ENCODE results near the gene ASIC4. TPM values are rescaled to one million over a fixed set of nuclear protein-coding genes. Genes with fewer than 3 reads are reported as not detected.
A peak's percentile ranks its signal among the peaks of the same experiment; 100 is the strongest.

The ASIC4 gene
- total and polyA plus RNA-seq, 2 of the 8 experiments (the other 6 are each of a cell fraction or from before 2014, with no cell fraction given), result 0.12 to 0.22 TPM

GRCh38 chr2:219560893-219561178 is 46.6 kb downstream of the ASIC4 start:
- H2BK120ac ChIP-seq (replicated peaks; ENCODE audit: low read depth, low read length), result peak overlapping the region; percentile 65
- TF ChIP-seq ATF3 (IDR thresholded peaks at IDR 0.05; ENCODE audit: insufficient read depth, low read depth, low read length), result no peak
- peaks cover 0 to 1% of the 10 kb centered on the region in 2 experiments for H4K20me1 ChIP-seq (replicated peaks in 1 of 2; ENCODE audit: control insufficient read depth in 1 of 2, insufficient read depth in 2 of 2, low read length in 2 of 2)
- no peak overlapping the region for H4K5ac ChIP-seq (ENCODE audit: insufficient read length, low read depth, low read length)
- 0 out of 2 replicates have a peak, but pooled peaks cover 2% of the 10 kb centered on the region for H3K79me1 ChIP-seq (ENCODE audit: low read depth, low read length)
- no peak for DNase-seq (ENCODE audit: low read depth in 1 of 2, low spot score in 2 of 2)
- 89% methylated on average over 3 of the region's 3 CpGs; no CpG with 5 or more reads in 1 of the 2 experiments for WGBS, 2 experiments (ENCODE audit: extremely low coverage in 1 of 2, insufficient coverage in 1 of 2, insufficient read length in 1 of 2, insufficient replicate concordance in 2 of 2, low coverage in 1 of 2, low lambda C conversion rate in 2 of 2, missing lambda C conversion rate in 1 of 2)
- H3K27me3 ChIP-seq (replicated peaks in 1 of 4; ENCODE audit: control insufficient read depth in 3 of 4, extremely low read depth in 1 of 4, insufficient read depth in 3 of 4, low read length in 3 of 4), result no peaks in the 10 kb centered on the region
- H3K14ac ChIP-seq (ENCODE audit: insufficient read length), result no peak overlapping the region
- CTCF ChIA-PET (ENCODE audit: partially characterized antibody), result interaction anchor here (0.7 to 19.7 kb wide), 43 partner anchors 8 to 207 kb away, joined by 3 to 293 read pairs (median 5); partner anchors contain the start of genes CHPF, DNPEP, INHA and OBSL1
- no peak overlapping the region; a peak in 1 of 4 replicates for H3K4me2 ChIP-seq (ENCODE audit: insufficient read depth in 1 of 2, low read depth in 2 of 2, low read length in 2 of 2)
- no peaks in the 10 kb centered on the region for H3K9me3 ChIP-seq (ENCODE audit: insufficient read depth in 2 of 2, low read depth in 1 of 2, low read length in 1 of 2)
- H2AK5ac ChIP-seq (ENCODE audit: low read depth, low read length), result peak overlapping the region; percentile 97; the same call in 1 of the 2 replicates
- peak overlapping the region; percentile 97 for H2BK5ac ChIP-seq (ENCODE audit: low read depth, low read length)
- H3K56ac ChIP-seq (replicated peaks; ENCODE audit: insufficient read length, low read depth, low read length), result no peak overlapping the region
- no peak for FAIRE-seq
- H3K4ac ChIP-seq (replicated peaks; ENCODE audit: insufficient read length, low read depth, low read length), result peak overlapping the region; percentile 98
- peaks cover 0 to 4% of the 10 kb centered on the region in 2 experiments; a peak in 1 of 4 replicates for H3K79me2 ChIP-seq (ENCODE audit: control insufficient read depth in 1 of 2, insufficient read depth in 2 of 2, low read length in 2 of 2)
- H3K36me3 ChIP-seq (ENCODE audit: control insufficient read depth in 2 of 4, insufficient read depth in 4 of 4, low read length in 3 of 4), result peaks cover 0 to 29% (median 11%) of the 10 kb centered on the region in 4 experiments; a peak in 6 of 8 replicates
- peak overlapping the region; percentile 54; the same call in 1 of the 2 replicates for H3K27ac ChIP-seq (ENCODE audit: low read depth, low read length)
- no peak overlapping the region for H3K23ac ChIP-seq (ENCODE audit: insufficient read length)
- no peaks in the 10 kb centered on the region for H3K23me2 ChIP-seq (ENCODE audit: low read depth, low read length)
- peaks cover 6 to 48% (median 41%) of the 10 kb centered on the region in 4 experiments for H3K4me1 ChIP-seq (replicated peaks in 1 of 4; ENCODE audit: control insufficient read depth in 3 of 4, insufficient read depth in 4 of 4, low read length in 3 of 4)
- POLR2A ChIA-PET (ENCODE audit: partially characterized antibody), result interaction anchor here (1.1 to 17.5 kb wide), 7 partner anchors 9 to 75 kb away, joined by 3 to 293 read pairs (median 44); partner anchors contain the start of genes CHPF, INHA, OBSL1 and STK11IP
- peak overlapping the region; percentile 47; the same call in 1 of the 2 replicates for H4K8ac ChIP-seq (ENCODE audit: extremely low read depth, insufficient read depth, low read length)
- no peak overlapping the region for H3K4me3 ChIP-seq (ENCODE audit: extremely low read depth in 1 of 4, insufficient read depth in 2 of 4, low read depth in 3 of 4, low read length in 4 of 4)
- peak overlapping the region; percentile 97 for H2BK20ac ChIP-seq (ENCODE audit: low read length)
- H4K91ac ChIP-seq (replicated peaks; ENCODE audit: insufficient read length, low read length), result peak overlapping the region; percentile 92
- H2BK12ac ChIP-seq (ENCODE audit: low read depth, low read length), result peak overlapping the region; percentile 100
- H3K9ac ChIP-seq (replicated peaks in 1 of 4; ENCODE audit: extremely low read depth in 1 of 4, low read depth in 3 of 4, low read length in 3 of 4), result no peak overlapping the region; a peak in 3 of 7 replicates
- H2AFZ ChIP-seq (ENCODE audit: low read length), result no peak overlapping the region
- peak overlapping the region; percentile 98 for H2BK15ac ChIP-seq (ENCODE audit: low read length)
- peak overlapping the region; percentile 95 for H3K18ac ChIP-seq (ENCODE audit: extremely low read depth, low read length)
